HCT116 (cell line): ENCODE results near the gene FREM1. TPM values are rescaled to one million over a fixed set of nuclear protein-coding genes. Genes with fewer than 3 reads are reported as not detected.

ENCODE experiments used
- ATAC-seq: fragments of 200-7000 bp; cut with Tn5 transposase; 2 replicates; pipeline ENCODE4 v1.9.1; 2020; ENCODE audit warnings: mild to moderate bottlenecking, moderate library complexity
- BruUV-seq: library from RNA; stranded (reverse); fragments of 400-500 nt; replicated peaks from 2 replicates; lab custom pipeline; 2021; lab: Mats Ljungman, UMichigan
- CTCF ChIA-PET: fragments of 300-600 bp; sonication (Branson Sonifier 250); formaldehyde crosslinking; loops from one replicate; lab custom pipeline; 2021; ENCODE audit warnings: antibody characterized with exemption; lab: Charles Lee
- POLR2A ChIA-PET: fragments of 300-600, 350-600 bp; sonication (Branson Sonifier 250); formaldehyde crosslinking; loops from one replicate; lab custom pipeline; 2021; ENCODE audit warnings: antibody characterized with exemption; lab: Charles Lee
- RAD21 ChIA-PET, 2 experiments: fragments of 300-600 bp; sonication (Branson Sonifier 250); formaldehyde crosslinking; loops; one replicate each; lab custom pipeline; 2023; ENCODE audit warnings: low total read pairs in 2 of 2; ENCODE audit not compliant: uncharacterized antibody in 2 of 2, unreplicated experiment in 2 of 2, low non-redundant PET in 1 of 2; lab: Charles Lee
- DNase-seq: peaks from one replicate; pipeline ENCODE4 v3.0.0-alpha.2; 2010; ENCODE audit warnings: low read depth, low spot score
- H2AFZ ChIP-seq: fragments of 200-600 bp; shearing (Covaris generic), sonication (generic); 2 replicates; pipeline ENCODE4 v1.6.1; 2017; ENCODE audit warnings: low read depth, mixed run types, mixed read lengths, antibody characterized with exemption, low read length; ENCODE audit not compliant: poor library complexity, severe bottlenecking
- H3K27ac ChIP-seq: 2 replicates; pipeline ENCODE4 v1.5.1; 2012; ENCODE audit warnings: low read depth, low read length
- H3K27me3 ChIP-seq: fragments of 200-600 bp; sonication (generic); 2 replicates; pipeline ENCODE4 v1.6.1; 2016; ENCODE audit warnings: mixed run types, low read length, mixed read lengths; ENCODE audit not compliant: insufficient read depth
- H3K36me3 ChIP-seq, 2 experiments: fragments of 200-500 bp in 1 of 2; fragments of 200-600 bp in 1 of 2; sonication (Bioruptor generic) in 1 of 2; sonication (generic) in 1 of 2; 2 replicates each; pipeline versions ENCODE4 v1.5.1 to v1.6.1; 2014 to 2016; ENCODE audit warnings: low read length in 2 of 2, inconsistent platforms in 1 of 2, mixed read lengths in 1 of 2, mixed run types in 1 of 2; ENCODE audit not compliant: insufficient read depth in 2 of 2, control insufficient read depth in 1 of 2
- H3K4me1 ChIP-seq, 2 experiments: fragments of 200-600 bp in 1 of 2; sonication (generic) in 1 of 2; 2 replicates each; pipeline versions ENCODE4 v1.5.1 to v1.6.1; 2012 to 2017; ENCODE audit warnings: low read length in 2 of 2, inconsistent platforms in 1 of 2, mild to moderate bottlenecking in 1 of 2, mixed read lengths in 1 of 2, mixed run types in 1 of 2, moderate library complexity in 1 of 2; ENCODE audit not compliant: insufficient read depth in 2 of 2, control insufficient read depth in 1 of 2
- H3K4me2 ChIP-seq: fragments of 200-600 bp; sonication (generic); 2 replicates; pipeline ENCODE4 v1.6.1; 2017; ENCODE audit warnings: mixed run types, low read length, mixed read lengths
- H3K4me3 ChIP-seq, 2 experiments: fragments of 200-600 bp in 1 of 2; sonication (generic) in 1 of 2; replicated peaks in 1 of 2; 2 replicates each; pipeline ENCODE4 v1.5.1; 2011 to 2016; ENCODE audit warnings: low read length in 2 of 2, control low read depth in 1 of 2, low read depth in 1 of 2, mild to moderate bottlenecking in 1 of 2, mixed read lengths in 1 of 2, mixed run types in 1 of 2
- H3K79me2 ChIP-seq: fragments of 200-600 bp; sonication (generic); 2 replicates; pipeline ENCODE4 v1.6.1; 2017; ENCODE audit warnings: mild to moderate bottlenecking, mixed run types, low read length, moderate library complexity, mixed read lengths; ENCODE audit not compliant: insufficient read depth
- H3K9ac ChIP-seq: fragments of 200-600 bp; sonication (generic); 2 replicates; pipeline ENCODE4 v1.6.1; 2016; ENCODE audit warnings: low read length, mixed read lengths
- H3K9me2 ChIP-seq: fragments of 200-600 bp; sonication (generic), shearing (Covaris generic); 2 replicates; pipeline ENCODE4 v1.6.1; 2017; ENCODE audit warnings: mixed run types, mild to moderate bottlenecking, moderate library complexity; ENCODE audit not compliant: insufficient read depth
- H3K9me3 ChIP-seq, 2 experiments: fragments of 200-500 bp in 1 of 2; fragments of 200-600 bp in 1 of 2; sonication (Bioruptor generic) in 1 of 2; sonication (generic) in 1 of 2; 2 replicates each; pipeline ENCODE4 v1.6.1; 2014 to 2017; ENCODE audit warnings: low read length in 2 of 2, mixed read lengths in 2 of 2, inconsistent platforms in 1 of 2, low read depth in 1 of 2, mild to moderate bottlenecking in 1 of 2, mixed run types in 1 of 2, moderate library complexity in 1 of 2; ENCODE audit not compliant: control insufficient read depth in 1 of 2, insufficient read depth in 1 of 2
- H4K20me1 ChIP-seq: fragments of 200-600 bp; sonication (generic), shearing (Covaris generic); 2 replicates; pipeline ENCODE4 v1.6.1; 2017; ENCODE audit warnings: mixed run types, mild to moderate bottlenecking, moderate library complexity; ENCODE audit not compliant: insufficient read depth
- ATF3 ChIP-seq: IDR thresholded peaks from 2 replicates; pipeline ENCODE4 v1.6.1; 2012
- CBX3 ChIP-seq: IDR thresholded peaks from 2 replicates; pipeline ENCODE4 v1.6.1; 2012; ENCODE audit warnings: low read depth
- CTCF ChIP-seq, 3 experiments: fragments of 200-600 bp in 1 of 3; sonication (generic) in 1 of 3; IDR thresholded peaks in 2 of 3; conservative IDR thresholded peaks in 1 of 3; 2 replicates each; pipeline ENCODE4 v1.5.1; 2012 to 2017; ENCODE audit warnings: low read depth in 2 of 3, low read length in 2 of 3, antibody characterized with exemption in 1 of 3, borderline replicate concordance in 1 of 3, control low read depth in 1 of 3, mild to moderate bottlenecking in 1 of 3, mixed read lengths in 1 of 3, mixed run types in 1 of 3, moderate library complexity in 1 of 3; ENCODE audit not compliant: insufficient read depth in 1 of 3
- EGR1 ChIP-seq: IDR thresholded peaks from 2 replicates; pipeline ENCODE4 v1.6.1; 2012; ENCODE audit warnings: low read depth
- ELF1 ChIP-seq: IDR thresholded peaks from 2 replicates; pipeline ENCODE4 v1.6.1; 2012; ENCODE audit warnings: low read depth, borderline replicate concordance
- EZH2 ChIP-seq: fragments of 200-600 bp; sonication (generic); IDR thresholded peaks from 2 replicates; pipeline ENCODE4 v1.6.1; 2017; ENCODE audit warnings: antibody characterized with exemption, mixed run types
- FOSL1 ChIP-seq: IDR thresholded peaks from 2 replicates; pipeline ENCODE4 v1.6.1; 2012; ENCODE audit warnings: low read depth
- JUND ChIP-seq: IDR thresholded peaks from 2 replicates; pipeline ENCODE4 v1.6.1; 2012
- MAX ChIP-seq: IDR thresholded peaks from 2 replicates; pipeline ENCODE4 v1.6.1; 2012
- POLR2AphosphoS5 ChIP-seq: IDR thresholded peaks from 2 replicates; pipeline ENCODE4 v1.6.1; 2011; ENCODE audit warnings: mild to moderate bottlenecking, low read depth, low read length, moderate library complexity
- RAD21 ChIP-seq: IDR thresholded peaks from 2 replicates; pipeline ENCODE4 v1.6.1; 2012; ENCODE audit warnings: low read depth, mild to moderate bottlenecking
- REST ChIP-seq: IDR thresholded peaks from 2 replicates; pipeline ENCODE4 v1.6.1; 2012; ENCODE audit warnings: low read depth
- SIN3A ChIP-seq: IDR thresholded peaks from 2 replicates; pipeline ENCODE4 v1.6.1; 2012; ENCODE audit warnings: low read depth
- SP1 ChIP-seq: IDR thresholded peaks from 2 replicates; pipeline ENCODE4 v1.6.1; 2012; ENCODE audit warnings: low read depth
- TCF7L2 ChIP-seq: IDR thresholded peaks from 2 replicates; pipeline ENCODE4 v1.7.0; 2011; ENCODE audit warnings: borderline replicate concordance, inconsistent platforms; ENCODE audit not compliant: insufficient read depth, insufficient read length; ENCODE audit errors: extremely low read depth
- YY1 ChIP-seq: IDR thresholded peaks from 2 replicates; pipeline ENCODE4 v1.6.1; 2011; ENCODE audit warnings: low read length, low read depth, moderate library complexity, mild to moderate bottlenecking; ENCODE audit not compliant: insufficient replicate concordance; ENCODE audit errors: extremely low read depth
- ZFX ChIP-seq: fragments of 450-650 bp; IDR thresholded peaks from 2 replicates; pipeline ENCODE4 v1.6.1; 2017
- ZNF274 ChIP-seq: fragments of 200-500 bp; sonication (Bioruptor generic); IDR thresholded peaks from 2 replicates; pipeline ENCODE4 v1.6.1; 2014; ENCODE audit warnings: mild to moderate bottlenecking, low read depth, low read length, inconsistent platforms
- intact Hi-C: fragments of 100-400 bp; cut with micrococcal nuclease; formaldehyde crosslinking; loops from 2 replicates; pipeline ENCODE4 v1.10.0; 2022
- total RNA-seq: library from RNA; stranded (reverse); gene quantifications from one replicate; pipeline ENCODE4 v1.2.1, GENCODE V29; 2021; ENCODE audit not compliant: unreplicated experiment

Gene FREM1
- total RNA-seq, 1 experiment from 2014 or later: 0.12 TPM

- ATAC-seq (no peak), DNase-seq (no peak)
- TF ChIP-seq JUND: no peak
- TF ChIP-seq CBX3: no peak
- TF ChIP-seq CTCF (IDR thresholded peaks at IDR 0.05 in 2 of 3, conservative IDR thresholded peaks at IDR 0.05 in 1 of 3; ENCODE audit: borderline replicate concordance in 1 of 3, insufficient read depth in 1 of 3, low read depth in 2 of 3, low read length in 2 of 3): no peak
- TF ChIP-seq ZNF274: no peak
- TF ChIP-seq ATF3: no peak
- TF ChIP-seq RAD21: no peak
- no peak for TF ChIP-seq SIN3A
- TF ChIP-seq POLR2AphosphoS5: no peak
- no peak for TF ChIP-seq TCF7L2
- TF ChIP-seq REST: no peak
- TF ChIP-seq SP1: no peak
- no peak for TF ChIP-seq YY1
- no peak for TF ChIP-seq EZH2
- TF ChIP-seq ZFX: no peak
- no peak for TF ChIP-seq FOSL1
- TF ChIP-seq MAX: no peak
- TF ChIP-seq EGR1: no peak
- no peak for TF ChIP-seq ELF1
- Histone ChIP-seq H3K79me2 (no peaks in the 10 kb centered on the region), H3K9ac (no peak overlapping the region), H3K9me3 (no peaks in the 10 kb centered on the region), H2AFZ (no peak overlapping the region), H3K4me1 (no peaks in the 10 kb centered on the region), H4K20me1 (no peaks in the 10 kb centered on the region), H3K27me3 (peaks cover 25% of the 10 kb centered on the region), H3K27ac (no peak overlapping the region), H3K4me3 (no peak overlapping the region), H3K36me3 (no peaks in the 10 kb centered on the region), H3K4me2 (no peak overlapping the region), H3K9me2 (no peaks in the 10 kb centered on the region)
- ChIA-PET POLR2A (no interaction called here), RAD21 (no interaction called here), CTCF (no interaction called here)
- no TSS peak for BruUV-seq
- intact Hi-C loops: no loop called here
These were observed 4.2 kb downstream of the FREM1 start for GRCh38 chr9:14906000-14906399.
